Neural cell (in vitro differentiated cells): ENCODE measurements around the gene GPR63. TPM values are rescaled to one million over a fixed set of nuclear protein-coding genes. Genes with fewer than 3 reads are reported as not detected.

Source experiments
- H2AFZ ChIP-seq: fragments of 200-600, 300-800 bp; sonication (generic), shearing (Covaris generic); 2 replicates; pipeline ENCODE4 v1.6.0; 2014; ENCODE audit warnings: low read depth, mild to moderate bottlenecking, antibody characterized with exemption, low read length, moderate library complexity
- H3F3A ChIP-seq: fragments of 200-600 bp; shearing (Covaris generic); 2 replicates; pipeline ENCODE4 v1.6.1; 2016; ENCODE audit warnings: mild to moderate bottlenecking, moderate library complexity, mixed read lengths, antibody characterized with exemption, low read length; ENCODE audit not compliant: insufficient read depth, poor library complexity, severe bottlenecking
- H3K27ac ChIP-seq: fragments of 200-600, 300-800 bp; sonication (generic), shearing (Covaris generic); 2 replicates; pipeline ENCODE4 v1.5.1; 2014; ENCODE audit warnings: mild to moderate bottlenecking, low read length, moderate library complexity
- H3K27me3 ChIP-seq: fragments of 300-800, 200-600 bp; sonication (generic), shearing (Covaris generic); 2 replicates; pipeline ENCODE4 v1.6.0; 2014; ENCODE audit warnings: mild to moderate bottlenecking, low read depth, low read length, moderate library complexity; ENCODE audit not compliant: insufficient read depth
- H3K36me3 ChIP-seq: fragments of 300-800, 200-600 bp; sonication (generic), shearing (Covaris generic); 2 replicates; pipeline ENCODE4 v1.5.1; 2014; ENCODE audit warnings: mild to moderate bottlenecking, antibody characterized with exemption, low read length, moderate library complexity; ENCODE audit not compliant: insufficient read depth
- H3K4me2 ChIP-seq: fragments of 300-800, 200-600 bp; sonication (generic), shearing (Covaris generic); 2 replicates; pipeline ENCODE4 v1.6.0; 2014; ENCODE audit warnings: mild to moderate bottlenecking, low read length
- H3K4me3 ChIP-seq: fragments of 300-800, 200-600 bp; sonication (generic), shearing (Covaris generic); 2 replicates; pipeline ENCODE4 v1.5.1; 2014; ENCODE audit warnings: mild to moderate bottlenecking, low read length, moderate library complexity
- H3K79me2 ChIP-seq: fragments of 200-600 bp; shearing (Covaris generic); replicated peaks from 2 replicates; pipeline ENCODE4 v1.6.0; 2014; ENCODE audit warnings: mild to moderate bottlenecking, low read length, moderate library complexity; ENCODE audit not compliant: insufficient read depth
- H3K9ac ChIP-seq: fragments of 300-800, 200-600 bp; sonication (generic), shearing (Covaris generic); 2 replicates; pipeline ENCODE4 v1.6.1; 2016; ENCODE audit warnings: mild to moderate bottlenecking, low read length, mixed read lengths
- H3K9me2 ChIP-seq: fragments of 200-600 bp; shearing (Covaris generic); 2 replicates; pipeline ENCODE4 v1.6.1; 2016; ENCODE audit warnings: mild to moderate bottlenecking, low read length, mixed read lengths; ENCODE audit not compliant: insufficient read depth
- H3K9me3 ChIP-seq: fragments of 200-600, 300-800 bp; sonication (generic), shearing (Covaris generic); 2 replicates; pipeline ENCODE4 v1.6.1; 2016; ENCODE audit warnings: mild to moderate bottlenecking, mixed run types, low read length, moderate library complexity, mixed read lengths
- H4K20me1 ChIP-seq: fragments of 200-600 bp; shearing (Covaris generic); 2 replicates; pipeline ENCODE4 v1.6.1; 2016; ENCODE audit warnings: mild to moderate bottlenecking, mixed run types; ENCODE audit not compliant: insufficient read depth
- CTCF ChIP-seq: fragments of 450-650 bp; IDR thresholded peaks from 2 replicates; pipeline ENCODE4 v1.5.1; 2014; ENCODE audit warnings: antibody characterized with exemption, mild to moderate bottlenecking, moderate library complexity; ENCODE audit not compliant: poor library complexity, severe bottlenecking
- EP300 ChIP-seq: fragments of 450-650 bp; conservative IDR thresholded peaks from 2 replicates; pipeline ENCODE4 v1.6.1; 2014; ENCODE audit warnings: antibody characterized with exemption, mild to moderate bottlenecking, moderate library complexity; ENCODE audit not compliant: poor library complexity, severe bottlenecking
- POLR2AphosphoS5 ChIP-seq: IDR thresholded peaks from 2 replicates; pipeline ENCODE4 v1.6.1; 2012
- RAD21 ChIP-seq: fragments of 450-650 bp; conservative IDR thresholded peaks from 2 replicates; pipeline ENCODE4 v1.6.1; 2014; ENCODE audit warnings: antibody characterized with exemption, mild to moderate bottlenecking, moderate library complexity
- REST ChIP-seq: IDR thresholded peaks from 2 replicates; pipeline ENCODE4 v1.6.1; 2012; ENCODE audit warnings: borderline replicate concordance
- SMC3 ChIP-seq: fragments of 450-650 bp; conservative IDR thresholded peaks from 2 replicates; pipeline ENCODE4 v1.6.1; 2014; ENCODE audit warnings: antibody characterized with exemption, mild to moderate bottlenecking, moderate library complexity; ENCODE audit not compliant: poor library complexity
- TAF1 ChIP-seq: IDR thresholded peaks from 2 replicates; pipeline ENCODE4 v1.6.1; 2012; ENCODE audit warnings: low read depth
- polyA plus RNA-seq: library from polyadenylated mRNA; depleted of rRNA; stranded (reverse); fragments of >200 nt; gene quantifications from 2 replicates; pipeline ENCODE4 v1.2.3, GENCODE V29; 2014

The GPR63 gene
- polyA plus RNA-seq, 1 donor from 2014 or later, result 1.6 TPM

DNA sequence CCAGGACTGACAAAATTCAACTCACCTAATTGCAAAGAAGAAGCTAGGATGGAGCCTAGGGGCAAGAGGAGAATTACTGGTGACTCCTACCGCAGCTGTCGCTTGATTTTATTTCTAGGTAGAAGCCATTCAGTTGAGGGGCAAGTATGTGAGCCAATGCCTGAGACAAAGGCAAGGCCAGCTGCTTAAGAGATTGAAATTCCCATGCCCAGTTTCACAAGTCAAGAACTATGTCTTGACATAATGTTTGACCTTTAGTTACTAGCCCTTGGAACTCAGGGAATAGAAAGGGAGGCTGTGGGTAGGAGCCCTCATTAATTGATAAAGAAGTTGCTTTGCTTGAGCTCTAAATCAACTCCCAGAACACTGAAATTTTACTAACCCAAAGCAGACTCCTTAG, 54.0 kb downstream of the GPR63 start:
- Histone ChIP-seq H3K9me2 (no peaks in the 10 kb centered on the region), H3K79me2 (no peaks in the 10 kb centered on the region), H3K9me3 (no peaks in the 10 kb centered on the region), H2AFZ (no peak overlapping the region), H3F3A (no peaks in the 10 kb centered on the region), H3K4me2 (no peak overlapping the region), H3K9ac (no peak overlapping the region), H3K36me3 (no peaks in the 10 kb centered on the region), H3K4me3 (no peak overlapping the region), H4K20me1 (no peaks in the 10 kb centered on the region), H3K27ac (no peak overlapping the region), H3K27me3 (no peaks in the 10 kb centered on the region)
- TF ChIP-seq EP300, result no peak
- no peak for TF ChIP-seq REST

DNA sequence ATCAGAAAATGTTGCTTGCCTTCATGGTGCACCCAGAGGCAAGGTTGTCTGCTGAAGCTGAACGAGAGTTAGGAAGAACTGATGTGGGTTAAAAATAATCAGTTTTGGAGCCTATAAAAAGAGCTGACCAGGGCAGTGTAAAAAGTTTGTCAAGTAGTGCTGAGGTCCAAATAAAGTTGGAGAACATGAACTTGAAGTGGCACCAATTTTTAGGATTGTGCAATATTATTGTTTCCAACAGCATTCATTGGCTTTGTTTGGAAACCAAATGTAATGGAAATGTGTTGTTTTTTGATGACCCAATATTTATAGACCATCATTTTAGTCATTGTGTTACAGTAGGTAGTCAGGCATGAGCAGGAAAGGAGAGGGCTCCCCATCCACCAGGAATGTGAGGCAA, 55.7 kb downstream of the GPR63 start:
- Histone ChIP-seq H3K4me2 (no peak overlapping the region), H3K9me2 (no peaks in the 10 kb centered on the region), H3K79me2 (no peaks in the 10 kb centered on the region), H3K9ac (no peak overlapping the region), H3K27ac (no peak overlapping the region), H3K36me3 (no peaks in the 10 kb centered on the region), H3K4me3 (no peak overlapping the region), H3K27me3 (no peaks in the 10 kb centered on the region), H4K20me1 (no peaks in the 10 kb centered on the region), H2AFZ (no peak overlapping the region), H3K9me3 (no peaks in the 10 kb centered on the region), H3F3A (no peaks in the 10 kb centered on the region)
- no peak for TF ChIP-seq RAD21
- TF ChIP-seq TAF1, result no peak
- no peak for TF ChIP-seq SMC3
- no peak for TF ChIP-seq CTCF
- no peak for TF ChIP-seq REST
- TF ChIP-seq POLR2AphosphoS5, result no peak
